ELR (cell line): ENCODE results near the gene KRTAP5-6.
A peak's percentile ranks its signal among the peaks of the same experiment; 100 is the strongest.

Experiments
- DNase-seq: peaks from one replicate; pipeline ENCODE4 v3.0.0-alpha.2; 2015; ENCODE audit warnings: low read depth

Gene KRTAP5-6

DNA sequence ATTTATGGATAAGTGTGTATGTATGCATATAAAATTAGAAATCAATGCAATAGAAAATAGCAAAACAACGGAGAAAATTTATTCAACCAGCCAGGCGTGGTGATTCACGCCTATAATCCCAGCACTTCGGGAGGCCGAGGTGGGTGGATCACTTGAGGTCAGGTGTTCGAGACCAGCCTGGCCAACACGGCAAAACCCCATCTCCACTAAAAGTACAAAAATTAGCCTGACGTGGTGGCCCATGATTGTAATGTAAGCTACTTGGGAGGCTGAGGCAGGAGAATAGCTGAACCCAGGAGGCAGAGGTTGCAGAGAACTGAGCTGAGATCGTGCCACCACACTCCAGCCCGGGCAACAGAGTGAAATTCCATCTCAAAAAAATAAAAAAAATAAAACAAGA, 5.5 kb downstream of the KRTAP5-6 start:
- no peak for DNase-seq

DNA sequence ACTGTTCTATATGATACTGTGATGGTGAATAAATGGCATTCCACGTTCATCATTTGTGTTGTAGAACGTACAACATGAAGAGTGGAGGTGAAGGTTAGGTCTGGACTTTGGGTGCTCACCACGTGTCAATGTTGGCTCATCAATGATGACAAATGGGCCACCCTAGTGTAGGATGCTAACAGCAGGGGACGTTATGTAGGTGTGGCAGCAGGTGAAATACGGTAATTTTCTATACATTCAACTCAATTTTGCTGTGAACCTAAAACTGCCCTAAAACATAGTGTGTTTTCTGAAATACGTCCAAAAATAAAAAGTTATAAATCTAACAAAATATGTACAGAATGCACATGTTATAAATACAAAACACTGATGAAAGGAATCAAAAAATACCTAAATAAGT, 6.2 kb downstream of the KRTAP5-6 start:
- no peak for DNase-seq

DNA sequence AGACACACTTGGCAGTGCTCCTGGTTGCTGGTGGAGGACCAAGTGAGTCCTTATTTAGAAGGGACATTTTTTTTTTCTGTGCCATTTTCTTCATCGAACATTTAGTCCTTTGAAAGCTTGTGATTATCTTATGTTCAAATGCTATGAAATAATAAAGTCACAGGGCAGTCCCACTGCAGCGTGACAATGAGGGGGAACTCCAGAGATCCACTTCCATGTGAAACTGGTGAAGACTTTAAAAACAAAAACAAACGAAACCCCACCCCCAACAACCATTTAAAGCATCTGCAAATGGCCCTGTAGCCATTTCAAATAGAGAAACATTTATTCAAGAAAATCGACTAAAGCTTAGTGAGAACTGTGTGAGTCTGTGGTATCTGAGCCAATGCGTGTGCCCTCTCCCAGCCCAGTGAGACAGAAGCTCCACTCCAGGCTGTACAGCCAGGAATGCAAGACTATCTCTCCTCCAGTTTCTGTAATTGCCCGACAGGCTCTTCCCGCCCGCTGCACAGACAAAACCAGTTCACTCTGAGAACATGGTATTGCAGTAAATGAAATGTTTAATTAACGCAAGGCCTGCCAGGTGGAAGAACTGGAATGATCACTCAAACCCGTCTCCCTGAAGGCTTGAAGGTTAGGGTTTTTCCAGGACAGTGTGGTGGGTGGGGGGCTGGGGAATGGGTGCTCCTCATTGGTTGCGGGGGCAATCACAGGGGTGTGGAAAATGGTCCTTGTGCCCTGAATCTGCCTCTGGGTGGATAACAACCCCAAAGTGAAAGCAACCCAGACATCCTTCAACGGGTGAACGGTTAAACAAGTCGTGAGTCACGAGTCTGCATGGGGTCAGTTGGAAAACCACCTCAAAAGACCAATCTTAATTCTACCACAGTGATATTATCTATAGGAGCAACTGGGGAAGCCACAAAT, 8.4 kb downstream of the KRTAP5-6 start:
- peak; percentile 8 for DNase-seq

DNA sequence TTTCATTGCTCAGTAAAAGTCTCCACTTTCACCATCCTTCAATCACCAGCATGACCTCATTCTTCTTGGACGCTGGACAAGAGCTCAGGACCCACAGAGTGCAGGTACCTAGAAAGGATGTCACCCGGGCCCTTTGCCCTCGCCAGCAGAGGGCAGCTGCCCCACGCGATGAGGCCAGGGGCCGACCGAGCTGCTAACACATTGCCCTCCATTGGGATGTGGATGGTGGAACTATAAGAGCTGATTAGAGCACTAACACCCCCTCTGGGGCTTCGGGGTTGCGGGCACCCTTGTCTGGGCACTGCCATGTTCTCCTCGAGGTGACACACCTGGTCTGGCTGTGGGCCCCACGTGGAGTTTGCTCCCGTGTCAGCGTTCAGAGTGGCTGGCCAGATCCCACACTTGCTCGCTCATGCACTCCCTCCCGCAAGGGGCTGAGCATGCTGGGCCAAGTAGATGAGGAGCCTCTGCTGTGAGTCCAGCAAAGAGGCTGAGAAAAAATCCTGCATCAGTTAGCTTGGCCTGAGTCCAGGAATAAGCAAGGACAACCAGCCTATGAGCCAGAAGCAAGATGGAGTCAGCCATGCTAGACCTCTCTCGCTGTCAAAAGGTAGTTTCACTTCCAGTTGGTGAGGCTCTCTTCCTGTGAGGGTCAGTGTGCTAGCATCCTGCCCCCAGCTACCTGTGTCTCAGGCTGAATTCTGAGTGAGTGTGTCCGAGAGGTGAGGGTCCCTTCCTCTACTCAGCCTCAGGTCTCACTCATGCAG, 9.8 kb downstream of the KRTAP5-6 start:
- DNase-seq = peak; percentile 5

DNA sequence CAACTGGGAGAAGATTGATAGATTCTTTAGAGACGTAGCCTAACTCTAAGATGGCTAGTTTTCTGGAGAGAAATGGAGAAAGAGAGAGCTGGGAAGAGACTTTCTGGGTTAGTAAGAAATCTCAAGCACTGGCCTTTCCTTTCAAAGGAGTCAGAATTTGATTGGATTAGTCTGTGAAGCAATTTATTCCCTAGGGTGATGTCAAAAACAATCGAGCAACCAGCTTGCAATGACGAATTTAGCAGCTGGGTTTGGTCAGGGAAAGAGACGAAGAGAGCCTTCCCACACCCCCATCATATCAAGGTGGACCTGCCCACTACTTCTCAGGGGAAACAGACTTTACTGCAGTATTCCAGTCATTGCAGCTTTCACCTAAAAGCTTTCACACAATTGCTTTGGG, 10.8 kb downstream of the KRTAP5-6 start:
- no peak for DNase-seq

DNA sequence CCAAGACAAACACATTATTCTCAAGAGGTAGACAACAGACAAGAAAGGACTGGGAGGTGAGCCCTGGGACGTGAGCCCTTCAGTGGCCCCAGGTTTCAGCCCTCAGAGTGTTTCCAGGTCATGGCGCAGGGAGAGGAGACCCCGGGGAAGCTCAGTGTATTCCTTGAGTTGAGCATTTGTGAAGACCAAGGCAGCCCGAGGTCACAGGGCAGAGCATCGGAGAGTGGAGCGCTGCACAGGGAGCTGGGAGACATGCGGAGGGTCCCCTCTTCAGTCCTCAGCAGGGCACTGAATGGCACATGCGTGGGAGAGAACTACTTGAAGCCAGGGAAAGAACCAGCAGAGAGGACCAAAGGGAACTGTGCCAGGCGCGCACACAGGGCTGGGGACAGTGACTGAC, 11.7 kb downstream of the KRTAP5-6 start:
- DNase-seq = no peak

DNA sequence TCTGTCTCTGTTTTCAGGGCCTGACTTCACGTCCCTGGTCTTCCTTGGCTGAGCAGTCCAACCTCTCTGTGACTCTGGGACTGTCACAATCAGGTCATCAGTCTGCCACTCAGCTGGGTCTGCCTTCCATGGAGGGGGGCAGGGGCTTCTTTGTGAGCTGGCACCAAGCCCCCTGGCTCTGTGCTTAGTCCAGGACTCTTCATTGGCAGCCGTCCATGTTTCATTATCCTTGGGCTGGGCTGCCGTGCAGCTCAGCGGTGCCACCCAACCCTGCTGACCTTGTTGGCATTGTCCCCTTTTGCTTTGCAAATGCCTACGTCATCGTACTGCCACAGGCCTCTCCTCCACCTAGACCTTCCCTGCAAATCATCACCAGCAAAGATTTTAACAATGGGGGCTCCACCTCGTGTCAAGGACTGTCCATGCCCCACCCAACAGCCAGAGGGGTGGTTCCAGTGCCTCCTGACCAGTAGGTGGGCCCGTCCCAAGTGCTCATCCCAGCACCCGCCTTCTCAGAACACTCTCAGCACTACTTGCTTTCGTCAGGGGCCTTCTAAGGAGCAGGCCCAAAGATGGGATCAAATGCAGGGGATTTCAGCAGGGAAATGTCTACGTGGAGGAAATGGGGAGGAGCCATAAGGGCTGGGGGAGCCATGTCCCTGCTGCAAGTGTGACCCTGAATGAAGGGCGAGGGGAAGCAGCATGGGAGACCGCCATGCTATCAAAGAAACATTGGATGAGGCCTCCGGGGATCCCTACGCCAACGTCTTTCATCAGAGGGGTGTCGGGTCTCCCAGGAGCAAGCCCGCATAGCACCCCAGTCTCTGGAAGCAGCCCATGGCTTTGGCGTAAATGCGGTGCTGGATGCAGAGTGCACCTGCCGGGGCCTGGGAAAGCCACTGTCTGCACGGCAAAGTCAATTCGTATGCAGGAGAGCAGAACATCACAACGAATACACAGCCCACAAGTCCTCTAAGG, 18.2 kb downstream of the KRTAP5-6 start:
- no peak for DNase-seq

DNA sequence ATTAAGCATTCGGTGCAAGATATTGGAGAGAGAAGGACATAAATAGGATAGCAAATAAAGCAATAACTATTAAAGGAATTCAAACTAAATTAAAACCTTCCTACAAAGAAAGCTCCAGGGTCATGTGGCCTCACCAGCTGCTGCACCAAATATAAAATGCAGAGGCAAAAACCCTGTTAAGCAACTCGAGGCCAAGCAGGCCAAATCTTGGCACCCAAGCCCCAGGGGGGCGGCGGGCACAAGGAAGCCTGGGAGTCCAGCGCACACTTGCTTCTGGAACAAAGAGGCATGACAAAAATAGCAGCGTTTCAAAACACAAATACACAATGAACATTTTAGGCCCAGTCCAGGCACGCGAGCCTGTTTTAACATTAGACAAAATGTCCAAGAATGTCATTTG, 20.8 kb downstream of the KRTAP5-6 start:
- DNase-seq = no peak

DNA sequence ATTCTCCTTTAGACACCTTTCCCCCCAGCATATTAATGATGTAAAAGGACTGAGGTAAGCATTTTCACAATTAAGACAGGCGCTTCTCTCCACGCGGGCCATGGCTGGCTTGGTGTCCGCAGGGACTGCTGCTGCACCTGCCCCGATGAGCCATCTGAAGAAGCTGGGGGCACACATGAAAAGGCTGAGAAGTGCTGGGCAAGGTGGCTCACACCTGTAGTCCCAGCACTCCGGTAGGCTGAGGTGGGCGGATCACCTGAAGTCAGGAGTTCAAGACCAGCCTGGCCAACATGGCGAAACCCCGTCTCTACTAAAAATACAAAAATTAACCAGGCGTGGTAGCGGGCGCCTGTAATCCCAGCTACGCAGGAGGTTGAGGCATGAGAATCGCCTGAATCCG, 21.3 kb downstream of the KRTAP5-6 start:
- DNase-seq = no peak

DNA sequence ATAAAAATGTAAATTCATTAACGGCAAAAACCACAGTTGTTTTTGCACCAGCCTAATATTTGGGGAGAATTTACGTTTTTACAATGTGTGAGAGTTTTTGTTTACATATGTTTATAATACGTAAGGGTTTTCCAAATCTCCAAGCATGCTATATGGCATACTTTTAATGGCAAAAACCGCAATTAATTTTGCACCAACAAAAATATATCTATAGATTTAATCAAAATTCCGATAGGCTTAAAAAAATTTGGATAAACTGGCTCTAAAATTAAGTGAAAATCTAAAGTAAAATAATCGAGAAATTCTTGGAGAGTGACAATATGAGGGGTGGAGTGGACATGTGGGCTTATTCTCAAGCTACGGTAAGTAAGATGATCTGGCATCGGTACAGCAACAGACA, 22.8 kb downstream of the KRTAP5-6 start:
- no peak for DNase-seq

DNA sequence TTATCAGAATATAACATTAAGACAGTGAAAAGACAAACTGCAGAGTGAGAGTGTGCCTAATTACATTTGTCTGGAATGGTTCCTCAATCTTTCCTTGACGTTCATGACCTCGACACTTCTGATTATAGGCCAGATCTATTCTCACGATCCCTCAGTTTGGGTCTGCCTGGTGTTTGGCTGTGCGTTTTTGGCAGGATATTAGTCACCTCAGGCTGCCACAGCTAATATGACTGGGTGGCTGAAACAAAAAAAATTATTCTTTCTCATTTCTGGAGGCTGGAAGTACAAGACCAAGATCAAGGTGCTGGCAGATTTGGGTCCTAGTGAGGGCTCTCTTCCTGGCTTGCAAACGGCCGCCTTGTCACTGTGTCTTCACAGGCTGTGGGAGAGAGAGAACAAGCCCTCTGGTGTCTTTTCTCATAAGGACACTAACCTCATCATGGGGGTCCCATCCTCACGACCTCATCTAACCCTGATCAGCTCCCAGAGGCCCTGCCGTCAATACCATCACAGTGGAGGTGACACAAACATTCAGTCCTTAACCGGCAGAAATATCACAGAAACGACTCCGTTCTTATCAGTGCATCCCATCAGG, 30.2 kb downstream of the KRTAP5-6 start:
- DNase-seq = no peak

DNA sequence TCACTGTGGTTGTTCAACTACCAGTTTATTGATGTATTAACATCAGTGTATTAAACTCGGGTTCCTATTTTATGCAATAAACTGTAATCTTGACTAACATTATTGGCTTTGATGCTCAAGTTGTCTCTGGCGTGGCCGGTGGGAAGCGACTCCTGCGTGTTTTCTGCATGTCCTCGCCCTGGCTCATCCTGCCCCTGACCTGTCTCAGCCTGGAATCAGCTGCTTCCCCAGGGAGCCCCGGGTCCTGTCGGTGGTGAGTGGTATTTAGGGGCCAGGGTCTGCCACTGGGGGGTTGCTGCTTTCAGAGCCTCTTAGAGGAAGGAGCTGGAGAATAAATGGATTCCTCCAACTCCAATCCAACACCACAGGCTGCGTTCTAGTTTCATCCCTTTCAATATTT, 30.9 kb downstream of the KRTAP5-6 start:
- no peak for DNase-seq

DNA sequence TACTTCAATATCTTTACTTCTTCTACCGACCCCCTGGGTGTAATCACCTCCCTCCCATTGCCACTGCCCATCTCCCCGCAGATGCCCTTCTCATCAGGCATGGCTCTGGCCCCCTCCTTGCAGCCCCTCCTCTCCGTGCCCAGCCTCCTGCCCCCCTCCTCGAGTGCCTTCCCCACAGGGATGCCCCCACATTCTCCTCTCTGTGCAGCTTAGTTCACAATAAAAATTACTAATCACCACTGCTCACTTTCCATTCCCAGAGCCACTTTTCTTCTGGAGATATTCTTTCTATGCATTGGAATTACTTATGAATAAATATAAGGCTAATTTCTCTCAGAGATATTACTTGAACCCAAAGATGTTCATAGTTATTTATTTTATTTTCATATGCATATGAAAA, 31.3 kb downstream of the KRTAP5-6 start:
- no peak for DNase-seq

DNA sequence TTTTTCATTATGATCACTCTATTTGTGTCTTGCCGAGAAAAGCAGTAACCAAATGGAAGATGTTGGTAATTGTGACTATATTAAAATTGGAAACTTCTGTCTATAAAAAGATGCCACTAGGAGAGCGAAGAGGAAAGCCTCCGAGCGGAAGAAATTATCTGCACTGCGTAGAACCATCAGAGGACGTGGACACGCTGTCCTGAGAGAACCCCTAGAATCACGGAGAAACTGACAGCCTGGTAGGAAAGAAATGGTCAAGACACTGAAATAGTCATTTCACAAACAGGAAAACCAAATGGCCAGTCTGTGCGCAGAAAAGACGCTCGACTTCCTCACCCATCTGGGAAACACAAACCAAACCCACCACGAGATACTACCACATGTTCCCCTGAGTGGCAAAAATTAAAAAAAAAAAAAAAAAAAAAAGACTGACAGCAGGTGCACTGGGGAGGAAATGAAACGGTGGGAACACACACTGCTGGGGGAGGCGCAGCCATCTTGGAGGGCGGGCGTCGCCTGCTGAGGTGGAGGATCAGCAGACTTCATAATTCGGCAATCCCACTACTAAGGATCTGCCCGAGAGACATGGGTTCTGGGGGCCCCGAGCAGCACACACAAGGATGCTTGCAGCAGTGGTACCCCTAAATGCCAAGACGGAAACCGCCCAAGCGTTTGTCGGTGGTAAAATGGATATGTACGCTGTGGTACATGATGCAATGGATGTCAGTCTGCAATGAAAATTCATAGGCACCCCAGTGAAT, 32.1 kb downstream of the KRTAP5-6 start:
- DNase-seq = no peak

DNA sequence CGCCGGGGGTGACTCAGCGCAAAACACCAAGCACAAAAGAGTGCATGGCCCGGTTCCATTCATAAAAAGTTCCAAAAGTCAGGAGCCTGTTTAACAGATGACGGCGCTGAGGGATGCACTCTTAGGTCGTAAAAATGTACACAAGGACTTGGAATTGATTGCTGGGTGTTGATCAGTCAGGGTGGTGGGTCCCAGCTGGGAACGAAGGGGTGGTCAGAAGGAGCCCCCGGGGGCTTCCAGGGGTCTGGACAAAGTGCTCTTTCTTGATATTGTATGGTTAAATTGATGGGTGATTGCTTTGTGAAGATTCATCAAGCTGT, 32.7 kb downstream of the KRTAP5-6 start:
- no peak for DNase-seq

DNA sequence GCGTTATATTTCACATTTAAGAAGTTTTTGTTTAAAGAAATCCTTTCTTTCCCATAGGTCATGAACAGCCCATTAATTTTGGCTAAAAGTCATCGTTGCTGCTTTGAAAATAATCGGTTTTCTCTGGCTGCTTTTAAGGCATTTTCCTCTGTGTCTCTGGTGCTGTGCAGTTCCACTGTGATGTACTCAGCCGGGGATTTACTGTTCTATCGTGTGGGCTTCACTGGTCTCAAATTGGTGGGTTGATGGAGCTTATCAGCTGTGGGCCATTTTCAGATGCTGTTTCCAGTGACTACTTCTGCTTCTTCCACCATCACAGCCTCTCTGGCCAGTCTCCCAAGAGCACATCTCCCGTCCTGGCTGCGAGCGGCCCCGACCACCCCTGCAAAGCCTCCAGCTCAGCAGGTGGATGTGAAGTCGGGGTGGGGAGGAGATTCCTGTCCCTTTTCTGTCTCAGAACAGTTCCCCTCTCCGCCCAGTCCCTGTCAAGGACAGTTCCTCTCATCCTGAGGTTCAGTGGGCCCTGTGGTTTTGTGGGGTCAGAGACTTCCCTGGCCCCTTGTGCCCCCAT, 33.1 kb downstream of the KRTAP5-6 start:
- no peak for DNase-seq

DNA sequence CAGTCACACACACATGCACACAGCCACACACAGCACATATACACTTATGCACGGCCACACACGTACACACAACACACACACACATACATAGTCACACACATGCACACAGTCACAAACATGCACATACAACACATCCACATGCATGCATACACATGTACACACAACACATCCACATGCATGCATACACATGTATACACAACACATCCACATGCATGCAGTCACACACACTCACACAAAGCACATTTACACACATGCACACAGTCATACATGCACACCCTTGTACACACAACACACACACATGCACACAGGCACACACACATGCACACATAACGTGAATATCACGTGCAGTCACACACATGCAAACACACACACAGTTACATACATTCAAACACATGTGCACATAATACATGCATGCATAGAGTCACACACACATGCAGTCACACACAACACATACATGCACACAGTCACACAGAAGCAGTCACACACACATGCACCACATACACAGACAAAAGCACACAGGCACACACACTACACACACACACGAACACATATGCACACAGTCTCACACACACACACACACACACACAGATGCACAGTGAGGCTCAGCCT, 34.6 kb downstream of the KRTAP5-6 start:
- DNase-seq = no peak

DNA sequence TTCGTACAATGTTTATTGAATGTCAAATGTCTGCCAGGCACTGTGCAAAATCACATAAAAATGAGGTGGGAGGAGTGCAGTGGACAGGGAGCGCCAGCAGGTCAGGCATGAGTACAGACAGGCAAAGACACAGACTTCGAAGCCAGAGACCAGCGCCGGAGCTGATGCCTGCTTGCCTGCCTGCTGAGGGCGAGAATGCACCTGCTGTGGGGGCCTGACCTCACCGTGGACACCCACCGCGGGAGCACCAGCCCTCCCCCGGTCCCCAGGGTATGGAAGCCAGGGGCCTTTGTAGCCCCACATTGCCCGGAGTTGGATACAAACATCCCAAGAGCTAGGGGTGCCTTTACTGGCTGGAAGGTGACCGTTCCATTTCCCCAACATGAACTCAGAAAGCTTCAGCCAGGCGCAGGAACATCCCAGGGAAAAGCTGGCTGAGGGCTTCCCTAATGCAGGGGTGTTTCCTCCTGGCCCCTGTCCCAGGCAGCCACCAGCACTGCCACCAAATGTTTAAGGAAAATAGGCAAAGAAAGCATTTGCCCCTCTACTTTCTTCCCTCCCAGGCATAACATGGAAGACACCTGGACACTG, 35.5 kb downstream of the KRTAP5-6 start:
- DNase-seq = no peak

DNA sequence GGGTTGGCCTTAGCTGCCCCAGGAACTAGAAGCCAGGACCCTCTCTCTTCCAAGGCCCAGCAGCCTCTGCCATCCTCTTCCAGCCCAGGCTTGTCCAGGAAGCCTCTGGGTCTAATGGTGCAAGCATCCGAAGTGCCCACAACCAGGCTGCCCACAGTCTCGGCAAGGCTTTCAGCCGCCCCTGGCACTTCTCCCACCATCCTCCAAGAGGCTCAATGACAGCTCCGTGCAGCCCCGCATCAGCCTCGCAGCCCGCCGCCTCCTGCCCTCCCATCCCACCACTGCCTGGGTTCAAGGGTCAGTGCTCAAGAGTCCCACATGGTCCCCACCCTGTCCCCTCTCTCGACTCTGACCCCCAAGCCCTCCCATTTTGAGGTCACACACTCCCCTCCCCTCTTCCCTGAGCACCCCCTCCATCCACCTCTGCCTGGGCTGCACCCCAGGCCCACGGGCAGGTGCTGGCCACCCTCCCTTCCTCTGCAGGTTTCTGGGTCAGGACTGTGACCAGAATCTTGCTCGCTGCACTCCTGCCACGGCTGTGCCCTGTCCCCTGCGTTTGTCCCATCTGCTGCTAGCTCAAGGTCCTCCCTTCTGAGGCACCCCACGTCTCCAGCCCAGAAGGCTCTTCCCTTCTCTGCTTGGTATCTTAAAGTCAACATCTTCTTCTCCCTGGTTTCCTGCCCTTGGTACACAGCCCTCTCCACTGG, 36.2 kb downstream of the KRTAP5-6 start:
- no peak for DNase-seq
